Mesenchymal stem cell (in vitro differentiated cells and primary cell): ENCODE results near the gene SULF2.

Experiments
- DNase-seq: peaks from one replicate; pipeline ENCODE4 v3.0.0-alpha.2; 2013
- H2AFZ ChIP-seq: one replicate; pipeline ENCODE4 v1.6.1; 2013; ENCODE audit warnings: low read depth, mild to moderate bottlenecking, control low read depth, inconsistent platforms, low read length, moderate library complexity
- H2AK5ac ChIP-seq: 2 replicates; pipeline ENCODE4 v1.6.1; 2013; ENCODE audit warnings: low read length, moderate library complexity, mild to moderate bottlenecking, inconsistent platforms; ENCODE audit not compliant: severe bottlenecking
- H2BK120ac ChIP-seq: one replicate; pipeline ENCODE4 v1.6.1; 2013; ENCODE audit warnings: low read depth, mild to moderate bottlenecking, inconsistent platforms, low read length, moderate library complexity
- H2BK12ac ChIP-seq, 2 experiments: one replicate each; pipeline ENCODE4 v1.6.1; 2013; ENCODE audit warnings: inconsistent platforms in 2 of 2, low read length in 2 of 2, mild to moderate bottlenecking in 2 of 2, moderate library complexity in 2 of 2, control low read depth in 1 of 2
- H2BK15ac ChIP-seq: one replicate; pipeline ENCODE4 v1.6.1; 2013; ENCODE audit warnings: mild to moderate bottlenecking, low read depth, inconsistent platforms; ENCODE audit not compliant: poor library complexity, severe bottlenecking
- H2BK5ac ChIP-seq: 2 replicates; pipeline ENCODE4 v1.6.1; 2013; ENCODE audit warnings: low read depth, mild to moderate bottlenecking, low read length, control low read depth, inconsistent platforms; ENCODE audit not compliant: poor library complexity, severe bottlenecking
- H3K14ac ChIP-seq, 2 experiments: one replicate each; pipeline ENCODE4 v1.6.1; 2013; ENCODE audit warnings: inconsistent platforms in 2 of 2, low read length in 2 of 2, control low read depth in 1 of 2, mild to moderate bottlenecking in 1 of 2, moderate library complexity in 1 of 2
- H3K18ac ChIP-seq, 2 experiments: one replicate each; pipeline ENCODE4 v1.6.1; 2013; ENCODE audit warnings: inconsistent platforms in 2 of 2, low read length in 2 of 2, control low read depth in 1 of 2, low read depth in 1 of 2, mild to moderate bottlenecking in 1 of 2
- H3K23ac ChIP-seq, 2 experiments: one replicate each; pipeline ENCODE4 v1.6.1; 2013; ENCODE audit warnings: inconsistent platforms in 2 of 2, low read length in 2 of 2, mild to moderate bottlenecking in 2 of 2, moderate library complexity in 2 of 2, control low read depth in 1 of 2
- H3K27ac ChIP-seq: 2 replicates; pipeline ENCODE4 v1.5.1; 2013; ENCODE audit warnings: mild to moderate bottlenecking, moderate library complexity, low read length, control low read depth, inconsistent platforms; ENCODE audit not compliant: poor library complexity, severe bottlenecking
- H3K27me3 ChIP-seq, 2 experiments: 2 replicates each; pipeline versions ENCODE4 v1.6.1 to v1.7.0; 2013; ENCODE audit warnings: low read length in 2 of 2, mild to moderate bottlenecking in 2 of 2, moderate library complexity in 2 of 2, control low read depth in 1 of 2, inconsistent platforms in 1 of 2; ENCODE audit not compliant: control insufficient read depth in 1 of 2, insufficient read depth in 1 of 2
- H3K36me3 ChIP-seq, 2 experiments: 2 replicates each; pipeline versions ENCODE4 v1.6.1 to v1.7.0; 2013; ENCODE audit warnings: low read length in 2 of 2, control low read depth in 1 of 2, inconsistent platforms in 1 of 2, low read depth in 1 of 2, mild to moderate bottlenecking in 1 of 2; ENCODE audit not compliant: insufficient read depth in 2 of 2, control insufficient read depth in 1 of 2
- H3K4ac ChIP-seq, 2 experiments: one replicate each; pipeline ENCODE4 v1.6.1; 2013; ENCODE audit warnings: inconsistent platforms in 2 of 2, low read length in 2 of 2, mild to moderate bottlenecking in 2 of 2, moderate library complexity in 2 of 2, control low read depth in 1 of 2, low read depth in 1 of 2
- H3K4me1 ChIP-seq: 2 replicates; pipeline ENCODE4 v1.6.1; 2013; ENCODE audit warnings: low read depth, low read length, control low read depth; ENCODE audit not compliant: control insufficient read depth, insufficient read depth
- H3K4me2 ChIP-seq: 2 replicates; pipeline ENCODE4 v1.6.1; 2013; ENCODE audit warnings: low read length, mild to moderate bottlenecking, inconsistent platforms; ENCODE audit not compliant: poor library complexity, severe bottlenecking
- H3K4me3 ChIP-seq, 2 experiments: 2 replicates each; pipeline versions ENCODE4 v1.5.1 to v1.7.0; 2013; ENCODE audit warnings: low read length in 2 of 2, mild to moderate bottlenecking in 2 of 2, control low read depth in 1 of 2, low read depth in 1 of 2; ENCODE audit not compliant: insufficient read depth in 1 of 2
- H3K79me1 ChIP-seq: replicated peaks from 2 replicates; pipeline ENCODE4 v1.6.1; 2013; ENCODE audit warnings: mild to moderate bottlenecking, control low read depth, low read length, inconsistent platforms; ENCODE audit not compliant: poor library complexity, severe bottlenecking
- H3K9ac ChIP-seq: 2 replicates; pipeline ENCODE4 v1.7.0; 2013; ENCODE audit warnings: mild to moderate bottlenecking, low read length, moderate library complexity
- H3K9me3 ChIP-seq: 2 replicates; pipeline ENCODE4 v1.7.0; 2013; ENCODE audit warnings: mild to moderate bottlenecking, low read length; ENCODE audit not compliant: control insufficient read depth
- H4K8ac ChIP-seq: one replicate; pipeline ENCODE4 v1.6.1; 2013; ENCODE audit warnings: inconsistent platforms, mild to moderate bottlenecking, low read length, moderate library complexity
- H4K91ac ChIP-seq: one replicate; pipeline ENCODE4 v1.6.1; 2013; ENCODE audit warnings: mild to moderate bottlenecking, low read length, inconsistent platforms
- WGBS: methylation state at CpG from one replicate; pipeline ENCODE4 v1.1.7; 2013; ENCODE audit warnings: mixed read lengths; 5-methylcytosine and 5-hydroxymethylcytosine counted together

SULF2 gene

DNA sequence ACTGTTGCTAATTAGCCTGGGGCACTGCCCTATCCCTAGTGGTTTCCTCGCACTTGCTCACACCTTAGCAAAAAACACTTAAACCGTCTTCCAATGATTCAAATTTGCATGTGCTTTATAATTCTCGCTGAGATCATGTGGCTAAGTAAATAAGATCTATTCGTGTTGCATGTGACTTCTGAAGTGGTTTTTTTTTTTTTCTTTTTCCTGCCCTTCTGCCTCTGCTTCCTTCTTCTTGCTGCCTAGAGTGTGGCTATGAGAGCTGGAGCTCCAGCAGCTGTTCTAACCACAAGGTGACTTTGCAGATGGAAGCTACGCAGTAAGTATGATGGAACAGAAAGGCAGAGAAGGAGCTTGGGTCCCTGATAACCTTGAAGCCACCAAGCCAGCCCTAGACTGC, 36.5 kb downstream of the SULF2 start:
- WGBS: 84% methylated on average over 5 of the region's 5 CpGs
- Histone ChIP-seq H3K23ac (no peak overlapping the region), H3K27me3 (peaks cover 21 to 31% of the 10 kb centered on the region in 2 experiments), H3K4me2 (no peak overlapping the region), H3K27ac (no peak overlapping the region), H3K4me3 (no peak overlapping the region), H3K4me1 (peaks cover 1% of the 10 kb centered on the region), H2BK12ac (no peak overlapping the region), H2AK5ac (no peak overlapping the region), H2AFZ (no peak overlapping the region), H4K8ac (no peak overlapping the region), H4K91ac (no peak overlapping the region), H3K9ac (no peak overlapping the region), H3K79me1 (no peaks in the 10 kb centered on the region), H3K14ac (no peak overlapping the region), H2BK5ac (no peak overlapping the region), H3K4ac (no peak overlapping the region), H2BK15ac (no peak overlapping the region), H2BK120ac (no peak overlapping the region), H3K9me3 (no peaks in the 10 kb centered on the region), H3K18ac (no peak overlapping the region), H3K36me3 (peaks cover 0 to 13% of the 10 kb centered on the region in 2 experiments)
- DNase-seq: no peak

DNA sequence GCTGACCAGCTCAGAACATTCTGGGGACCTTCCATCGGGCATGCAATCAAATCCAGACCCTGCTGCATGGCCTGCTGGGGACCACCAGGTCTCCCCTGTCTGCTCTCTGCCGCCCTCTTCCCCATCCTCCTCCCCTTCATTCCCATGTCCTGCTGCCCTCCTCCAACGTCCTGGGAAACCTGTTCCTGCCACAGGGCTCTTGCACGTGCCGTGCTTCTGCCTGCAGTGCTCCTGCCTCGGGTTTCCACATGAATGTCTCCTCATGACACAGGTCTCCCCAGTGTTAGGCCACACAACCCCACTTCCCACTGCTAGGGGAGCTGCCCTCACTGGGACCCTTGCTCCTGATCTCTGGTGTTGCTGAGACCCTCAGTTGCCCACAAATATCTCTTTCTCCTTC, 37.2 kb downstream of the SULF2 start:
- 83% methylated on average over 6 of the region's 6 CpGs for WGBS
- H2AFZ ChIP-seq: no peak overlapping the region

DNA sequence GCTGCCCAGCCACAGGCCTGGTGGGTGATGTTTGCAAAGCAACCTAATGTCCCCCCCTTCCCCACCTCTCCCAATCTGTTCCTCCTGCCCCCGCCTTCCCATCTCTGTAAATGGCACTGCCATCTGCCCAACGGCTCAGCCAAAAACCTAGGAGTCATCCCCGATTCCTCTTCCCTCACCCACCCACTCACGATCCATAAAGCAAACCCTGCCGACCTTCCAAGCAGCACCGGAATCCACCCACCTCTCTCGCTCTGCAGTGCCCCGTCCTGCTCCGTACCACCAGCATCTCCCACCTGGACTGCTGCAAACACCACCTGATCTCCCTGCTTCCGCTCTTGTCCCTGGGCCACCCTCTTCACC, 37.6 kb downstream of the SULF2 start:
- Histone ChIP-seq H3K4me2 (no peak overlapping the region), H3K9ac (no peak overlapping the region), H3K36me3 (peaks cover 0 to 13% of the 10 kb centered on the region in 2 experiments), H2AK5ac (no peak overlapping the region), H2AFZ (no peak overlapping the region), H3K9me3 (no peaks in the 10 kb centered on the region), H2BK120ac (no peak overlapping the region), H2BK15ac (no peak overlapping the region), H3K14ac (no peak overlapping the region), H2BK5ac (no peak overlapping the region), H2BK12ac (no peak overlapping the region), H3K23ac (no peak overlapping the region), H4K8ac (no peak overlapping the region), H4K91ac (no peak overlapping the region), H3K27me3 (peaks cover 21 to 31% of the 10 kb centered on the region in 2 experiments), H3K79me1 (no peaks in the 10 kb centered on the region), H3K4me1 (peaks cover 1% of the 10 kb centered on the region), H3K4me3 (no peak overlapping the region), H3K27ac (no peak overlapping the region), H3K4ac (no peak overlapping the region), H3K18ac (no peak overlapping the region)
- DNase-seq: no peak
- WGBS: 93% methylated on average over 10 of the region's 10 CpGs

More for the DNA sequence above, 37.2 kb downstream of the SULF2 start:
- Histone ChIP-seq H3K27me3 (peaks cover 21 to 31% of the 10 kb centered on the region in 2 experiments), H2BK120ac (no peak overlapping the region), H3K14ac (no peak overlapping the region), H3K4ac (no peak overlapping the region), H3K9me3 (no peaks in the 10 kb centered on the region), H3K18ac (no peak overlapping the region), H4K8ac (no peak overlapping the region), H3K4me2 (no peak overlapping the region), H2AK5ac (no peak overlapping the region), H3K9ac (no peak overlapping the region), H3K36me3 (peaks cover 0 to 13% of the 10 kb centered on the region in 2 experiments), H3K4me3 (no peak overlapping the region), H4K91ac (no peak overlapping the region), H3K79me1 (no peaks in the 10 kb centered on the region), H3K4me1 (peaks cover 1% of the 10 kb centered on the region), H2BK15ac (no peak overlapping the region), H3K27ac (no peak overlapping the region), H2BK5ac (no peak overlapping the region), H2BK12ac (no peak overlapping the region), H3K23ac (no peak overlapping the region)
- DNase-seq: no peak

DNA sequence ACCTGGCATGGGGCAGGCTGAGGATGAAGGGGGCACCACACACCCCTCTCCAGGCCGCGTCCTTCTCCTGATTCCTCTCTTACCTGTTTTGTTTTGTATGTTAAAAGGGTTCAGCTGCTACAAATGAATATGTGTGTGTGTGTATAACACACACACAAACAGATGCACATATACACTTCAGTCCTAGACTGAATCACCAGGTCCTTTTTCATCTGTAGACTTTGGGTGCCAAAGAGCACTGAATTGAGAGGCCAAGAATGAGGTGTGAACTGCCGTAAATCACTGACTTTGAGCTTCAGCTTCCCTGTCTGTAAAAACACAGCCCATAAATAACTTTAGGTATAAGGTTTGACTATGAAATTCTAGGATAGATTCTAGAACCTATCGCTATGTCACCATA, 40.5 kb downstream of the SULF2 start:
- H2BK12ac ChIP-seq: no peak overlapping the region
- no peak overlapping the region for H3K4ac ChIP-seq
- H2BK15ac ChIP-seq: no peak overlapping the region
- no peaks in the 10 kb centered on the region for H3K9me3 ChIP-seq
- no peak overlapping the region for H4K91ac ChIP-seq
- peaks cover 1% of the 10 kb centered on the region for H3K4me1 ChIP-seq
- no peak overlapping the region for H3K14ac ChIP-seq
- no peak overlapping the region for H3K9ac ChIP-seq
- H3K27ac ChIP-seq: no peak overlapping the region
- H4K8ac ChIP-seq: no peak overlapping the region
- 100% methylated on average over 1 of the region's 4 CpGs for WGBS
- no peak overlapping the region for H3K4me2 ChIP-seq
- H3K27me3 ChIP-seq: peaks cover 20 to 36% of the 10 kb centered on the region in 2 experiments
- H2AK5ac ChIP-seq: no peak overlapping the region
- H2BK120ac ChIP-seq: no peak overlapping the region
- H3K4me3 ChIP-seq: no peak overlapping the region
- no peak overlapping the region for H3K18ac ChIP-seq
- DNase-seq: no peak
- H2BK5ac ChIP-seq: no peak overlapping the region
- H3K23ac ChIP-seq: no peak overlapping the region
- H3K79me1 ChIP-seq: no peaks in the 10 kb centered on the region
- peaks cover 0 to 9% of the 10 kb centered on the region in 2 experiments for H3K36me3 ChIP-seq
- H2AFZ ChIP-seq: no peak overlapping the region
